Hypothalamus (tissue), 51 donors: ENCODE results near the gene RPL12.

Experiments
- DNase-seq, 51 donors: peaks; one replicate each; lab custom pipeline; 2025; lab: John Stamatoyannopoulos, UW

RPL12 gene

DNA sequence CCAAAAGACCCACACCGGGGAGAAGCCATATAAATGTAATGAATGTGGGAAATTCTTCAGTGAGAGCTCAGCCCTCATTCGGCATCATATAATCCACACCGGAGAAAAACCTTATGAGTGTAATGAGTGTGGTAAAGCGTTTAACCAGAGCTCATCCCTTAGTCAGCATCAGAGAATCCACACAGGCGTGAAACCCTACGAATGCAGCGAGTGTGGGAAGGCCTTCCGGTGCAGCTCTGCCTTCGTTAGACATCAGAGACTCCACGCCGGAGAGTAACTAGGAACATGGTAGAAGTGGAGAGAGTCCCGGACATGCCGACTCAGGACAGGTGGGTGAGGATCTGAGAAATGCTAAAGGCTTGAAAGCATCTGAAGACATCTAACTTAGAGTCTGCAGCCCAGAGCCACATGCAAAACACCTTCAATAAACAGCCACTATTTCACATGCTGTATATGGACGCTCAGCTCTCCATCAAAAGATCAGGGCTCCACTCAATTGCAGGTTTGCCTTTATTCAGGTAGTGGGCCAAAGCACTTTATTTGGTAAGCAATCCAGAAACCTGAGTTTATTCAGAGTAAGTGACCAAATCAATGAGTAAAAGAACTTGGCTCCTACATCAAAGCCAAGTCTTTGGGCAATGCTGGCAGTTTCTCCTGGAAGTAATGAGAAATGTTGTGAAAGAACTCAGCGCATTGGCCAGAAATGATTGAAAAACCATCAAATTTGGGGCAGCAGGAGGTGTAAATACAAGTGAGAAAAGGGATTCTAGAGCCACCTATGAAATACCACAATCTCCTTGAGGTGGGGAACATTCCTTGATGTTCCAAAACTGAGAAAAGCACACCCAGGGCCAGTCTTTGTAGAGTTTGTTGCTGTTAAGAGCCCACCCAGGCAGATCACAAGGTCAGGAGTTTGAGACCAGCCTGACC, 6.0 kb downstream of the RPL12 start:
- no peak for DNase-seq

DNA sequence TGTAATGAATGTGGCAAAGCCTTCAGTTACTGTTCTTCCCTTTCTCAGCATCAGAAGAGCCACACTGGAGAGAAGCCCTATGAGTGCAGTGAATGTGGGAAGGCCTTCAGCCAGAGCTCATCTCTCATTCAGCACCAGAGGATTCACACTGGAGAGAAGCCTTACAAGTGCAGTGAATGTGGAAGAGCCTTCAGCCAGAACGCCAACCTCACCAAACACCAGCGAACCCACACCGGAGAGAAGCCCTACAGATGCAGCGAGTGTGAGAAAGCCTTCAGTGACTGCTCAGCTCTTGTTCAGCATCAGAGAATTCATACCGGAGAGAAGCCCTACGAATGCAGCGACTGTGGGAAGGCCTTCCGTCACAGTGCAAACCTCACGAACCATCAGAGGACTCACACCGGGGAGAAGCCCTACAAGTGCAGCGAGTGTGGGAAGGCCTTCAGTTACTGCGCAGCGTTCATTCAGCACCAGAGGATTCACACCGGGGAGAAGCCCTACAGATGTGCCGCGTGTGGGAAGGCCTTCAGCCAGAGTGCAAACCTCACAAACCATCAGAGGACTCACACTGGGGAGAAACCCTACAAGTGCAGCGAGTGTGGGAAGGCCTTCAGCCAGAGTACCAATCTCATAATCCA, 6.8 kb downstream of the RPL12 start:
- no peak for DNase-seq

DNA sequence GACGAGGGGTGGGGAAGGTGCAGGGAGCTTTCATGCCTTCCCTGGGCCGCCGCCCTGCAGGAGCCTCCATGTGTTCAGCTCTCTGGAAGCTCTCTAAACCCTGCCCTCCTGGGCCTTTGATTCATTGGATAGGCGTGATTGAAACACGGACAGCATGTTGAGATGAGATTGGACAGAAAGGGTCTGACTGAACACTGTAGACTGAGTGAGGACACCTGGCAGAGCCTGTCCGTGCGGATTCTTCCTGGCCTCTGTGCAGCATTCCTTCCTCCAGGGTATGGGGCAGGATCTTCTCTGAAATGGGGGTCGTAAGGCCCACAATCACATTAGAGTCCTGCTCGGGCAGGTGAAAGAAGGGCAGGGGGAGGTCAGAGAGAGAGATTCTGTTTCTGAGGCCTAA, 12.8 kb downstream of the RPL12 start:
- DNase-seq, result no peak

DNA sequence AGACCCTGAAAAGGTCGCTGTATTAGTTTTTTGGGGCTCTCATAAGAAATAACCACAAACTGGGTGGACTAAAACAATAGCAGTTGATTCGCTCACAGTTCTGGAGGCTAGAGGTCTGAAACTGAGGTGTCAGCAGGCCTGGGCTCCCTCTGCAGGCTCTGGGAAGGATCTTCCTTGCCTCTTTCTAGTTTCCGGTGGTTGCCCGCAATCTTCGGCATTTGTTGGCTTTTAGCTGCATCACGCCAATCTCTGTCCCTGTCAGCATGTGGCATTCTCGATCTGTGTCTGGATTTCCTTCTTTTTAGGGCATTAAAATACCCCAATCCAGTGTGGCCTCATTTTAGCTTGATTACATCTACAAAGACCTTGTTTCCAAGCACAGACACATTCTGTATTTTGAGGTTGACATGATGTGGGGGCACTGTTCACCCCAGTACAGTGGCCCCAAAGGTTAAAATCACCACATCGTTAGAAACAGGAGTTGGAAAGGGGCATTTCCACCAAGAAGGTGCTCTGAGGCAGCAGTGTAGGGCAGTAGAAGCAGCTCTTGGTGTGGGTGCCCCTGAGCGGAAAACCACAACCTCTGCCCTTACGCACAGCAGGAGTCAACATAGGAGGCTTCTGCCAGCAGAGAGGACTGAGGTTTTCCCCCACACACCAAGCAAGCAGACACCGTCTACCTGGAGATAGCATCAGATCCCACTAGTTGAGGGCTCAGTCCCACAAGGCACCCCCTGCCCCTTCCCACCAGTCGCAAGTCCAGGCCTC, 13.5 kb downstream of the RPL12 start:
- DNase-seq, result no peak

DNA sequence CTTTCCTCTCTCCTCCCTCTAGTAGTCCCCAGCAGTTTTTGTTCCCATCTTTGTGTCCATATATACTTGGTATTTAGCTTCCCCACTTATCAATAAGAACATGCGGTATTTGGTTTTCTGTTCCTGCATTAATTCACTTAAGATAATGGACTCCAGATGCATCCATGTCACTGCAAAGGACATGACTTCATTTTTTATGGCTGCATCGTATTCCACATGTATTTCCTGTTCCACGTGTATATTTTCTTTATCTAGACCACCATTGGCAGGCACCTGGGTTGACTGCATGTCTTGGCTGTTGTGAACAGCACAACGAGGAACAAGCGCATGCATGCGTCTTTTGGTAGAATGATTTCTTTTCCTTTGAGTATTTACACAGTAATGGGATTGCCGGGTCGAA, 20.8 kb downstream of the RPL12 start:
- no peak for DNase-seq

DNA sequence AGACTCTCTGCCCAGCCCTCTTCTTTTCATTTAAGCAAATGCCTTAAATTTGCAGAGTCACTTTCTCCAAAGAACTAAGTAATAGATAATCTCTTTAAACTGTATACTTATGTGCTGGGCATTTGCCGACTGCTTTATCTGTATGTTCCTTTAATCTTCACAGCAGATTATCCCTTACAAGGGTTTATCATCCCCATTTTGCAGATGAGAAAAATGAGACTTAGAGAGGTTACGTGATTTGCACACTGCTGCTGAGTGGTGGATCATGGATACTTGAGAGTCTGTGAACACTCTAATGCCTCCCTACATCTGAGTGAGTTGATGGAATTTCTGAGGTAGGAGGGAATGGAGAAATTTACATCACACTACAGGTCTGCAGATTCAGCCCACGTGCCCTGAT, 22.9 kb downstream of the RPL12 start:
- no peak for DNase-seq

DNA sequence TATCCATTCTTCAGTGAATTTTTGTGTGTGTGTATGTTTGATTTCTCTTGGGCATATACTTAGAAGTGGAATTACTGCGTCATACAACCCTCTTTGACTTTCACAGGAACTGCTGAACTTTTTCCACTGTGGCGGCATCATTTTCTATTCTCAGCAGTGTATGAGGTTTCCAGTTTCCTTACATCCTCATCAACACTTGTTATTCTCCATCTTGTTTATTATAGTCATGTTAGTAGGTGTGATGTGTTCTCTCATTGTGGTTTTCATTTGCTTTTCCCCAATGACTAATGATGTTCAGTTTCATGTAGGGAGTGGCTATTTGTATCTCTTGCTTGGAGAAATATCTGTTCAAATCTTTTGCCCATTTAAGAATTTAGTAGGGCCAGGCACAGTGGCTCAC, 24.4 kb downstream of the RPL12 start:
- DNase-seq, result no peak

DNA sequence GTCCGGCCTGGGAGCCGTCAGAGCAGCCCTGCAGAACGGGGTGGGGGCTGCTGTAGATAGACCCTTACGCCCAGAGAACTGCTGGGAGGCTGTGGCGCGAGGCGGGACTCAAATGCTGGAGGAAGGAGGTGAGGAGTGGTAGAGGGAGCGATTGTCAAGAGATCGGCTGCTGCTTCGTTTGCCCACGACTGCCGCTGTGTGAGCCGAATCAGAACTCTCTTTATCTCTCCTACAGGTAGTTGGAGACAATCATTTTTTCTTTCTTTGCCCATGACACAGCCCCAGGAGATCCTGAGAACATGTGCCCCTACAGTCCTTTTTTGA, 26.6 kb downstream of the RPL12 start:
- DNase-seq, result peak in 2 of 51 donors; percentile 54 to 76

DNA sequence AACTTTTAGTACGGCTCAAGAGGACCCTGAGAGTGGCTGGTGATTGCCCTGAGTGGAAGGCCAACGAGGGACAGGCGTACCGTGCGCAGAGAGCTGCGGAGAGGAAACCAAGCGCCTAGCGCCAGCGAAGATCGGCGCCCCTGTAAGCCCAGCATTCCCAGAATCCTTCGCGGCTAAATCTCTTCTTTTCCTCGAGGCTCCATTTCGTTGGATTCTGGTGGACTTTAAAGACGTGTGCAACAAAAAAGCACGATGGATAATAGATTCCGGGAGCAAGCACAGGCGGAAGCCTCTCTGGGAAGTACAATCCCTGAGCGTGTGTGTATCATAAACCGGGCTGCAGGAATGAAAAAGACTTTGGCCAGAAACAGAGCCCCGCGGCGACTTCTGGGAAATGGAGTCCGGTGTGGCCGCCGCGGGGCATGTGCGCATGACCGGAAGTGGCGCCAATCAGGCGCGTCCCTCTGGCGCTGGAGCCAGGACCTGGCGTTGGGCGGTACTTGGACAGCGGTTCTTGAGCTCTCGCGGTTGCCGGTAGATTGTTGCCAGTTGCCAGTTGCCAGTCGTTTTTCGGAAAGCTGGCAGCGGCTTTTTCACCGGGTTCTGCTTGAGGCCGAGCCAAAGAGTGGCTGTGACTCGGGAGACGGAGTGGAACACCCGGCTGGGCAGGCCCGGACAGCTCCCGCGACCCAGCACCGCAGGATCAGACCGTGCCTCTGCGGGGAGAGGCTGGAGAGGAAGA, 27.1 kb downstream of the RPL12 start, which contains the start of gene ZNF79:
Gene ZNF79, plus strand, starts transcription at position 449 of the 742 bp plus-strand sequence. CDS start 406 bp downstream, outside the sequence.
- DNase-seq, result peak; percentile 70 to 96 (median 88)

DNA sequence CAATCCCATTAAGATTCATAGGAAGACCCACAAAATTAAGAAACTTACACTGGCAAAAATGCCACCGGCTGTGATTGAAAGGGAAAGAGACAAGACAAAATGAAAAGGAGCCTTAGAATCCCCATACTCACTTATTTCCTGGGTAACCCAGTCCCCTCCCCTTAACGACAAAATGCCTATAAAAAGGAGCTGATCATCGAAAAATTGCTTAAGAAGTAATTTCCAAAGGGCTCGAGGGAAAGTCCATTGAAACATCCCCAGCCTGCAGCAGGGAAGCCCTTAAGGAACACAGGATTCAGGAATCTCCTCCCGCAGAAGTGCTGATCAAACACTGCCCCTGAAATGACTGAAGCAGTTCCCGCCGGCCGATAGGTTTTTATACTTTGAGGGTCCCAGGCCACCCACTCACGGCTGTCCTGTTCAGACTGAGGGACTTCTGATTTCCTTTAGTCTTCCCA, 27.7 kb downstream of the RPL12 start:
- DNase-seq, result peak in 2 of 51 donors; percentile 40 to 50

DNA sequence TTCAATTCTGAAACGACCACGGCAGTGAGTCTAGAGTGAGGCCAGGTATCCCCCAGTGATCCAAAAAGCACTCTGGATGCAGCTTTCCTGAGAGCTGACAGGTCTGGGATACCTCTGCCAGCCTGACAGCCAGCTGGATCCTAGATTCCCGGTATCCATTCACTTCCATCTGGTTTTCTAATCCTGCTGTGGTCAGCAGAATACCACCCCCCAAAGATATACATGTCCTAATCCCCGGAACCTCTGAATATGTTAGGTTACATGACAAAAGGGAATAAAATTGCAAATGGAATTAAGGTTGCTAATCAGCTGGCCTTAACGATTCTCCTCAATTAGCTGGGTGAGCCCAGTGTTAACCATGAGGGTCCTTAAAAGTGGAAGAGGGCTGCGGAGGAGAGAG, 28.4 kb downstream of the RPL12 start:
- no peak for DNase-seq

DNA sequence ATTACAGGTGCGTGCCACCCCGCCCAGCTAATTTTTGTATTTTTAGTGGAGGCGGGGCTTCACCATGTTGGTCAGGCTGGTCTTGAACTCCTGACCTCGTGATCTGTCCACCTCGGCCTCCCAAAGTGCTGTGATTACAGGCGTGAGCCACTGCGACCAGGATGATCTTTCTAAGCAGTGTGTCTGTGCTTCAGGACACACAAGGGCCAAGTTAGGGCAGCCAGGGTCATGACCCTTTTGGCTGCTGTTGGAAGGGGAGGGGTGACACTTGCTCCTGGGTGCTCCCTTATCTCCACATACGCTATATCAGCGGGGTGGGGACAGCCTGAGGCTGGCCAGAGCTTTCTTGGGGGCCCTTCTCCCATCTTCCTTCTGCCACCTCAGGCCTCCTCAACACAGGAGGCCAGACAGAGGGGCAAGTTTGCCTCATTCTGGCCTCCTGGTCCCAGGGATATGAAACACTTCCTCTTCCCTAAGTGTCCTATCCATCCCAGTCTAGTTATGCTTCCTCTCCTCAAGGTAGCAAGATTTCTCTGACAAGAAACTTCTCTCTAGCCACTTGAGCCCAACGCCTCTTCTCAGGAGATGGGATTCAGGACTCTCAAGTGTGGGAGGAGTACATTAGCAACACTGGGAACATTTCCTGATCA, 28.9 kb downstream of the RPL12 start:
- DNase-seq, result no peak

DNA sequence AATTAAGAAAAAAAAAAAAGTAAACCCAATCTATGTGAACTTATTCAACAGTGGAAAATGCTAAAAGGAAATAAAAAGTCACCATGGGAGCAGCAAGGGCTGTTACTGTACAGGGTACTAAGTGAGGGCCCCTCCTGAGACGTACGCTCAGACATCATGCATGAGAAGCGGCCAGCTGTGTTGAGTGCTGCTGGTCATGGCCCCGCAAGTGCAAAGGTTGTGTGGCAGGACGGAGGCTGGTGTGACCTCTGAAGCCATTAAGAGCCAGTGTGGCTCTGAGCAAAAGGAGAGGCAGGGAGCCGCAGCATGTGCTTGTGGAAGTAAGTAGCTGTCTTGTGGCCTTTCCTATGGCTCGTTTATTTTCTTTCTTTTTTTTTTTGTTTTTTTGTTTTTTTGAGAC, 30.1 kb downstream of the RPL12 start:
- no peak for DNase-seq

DNA sequence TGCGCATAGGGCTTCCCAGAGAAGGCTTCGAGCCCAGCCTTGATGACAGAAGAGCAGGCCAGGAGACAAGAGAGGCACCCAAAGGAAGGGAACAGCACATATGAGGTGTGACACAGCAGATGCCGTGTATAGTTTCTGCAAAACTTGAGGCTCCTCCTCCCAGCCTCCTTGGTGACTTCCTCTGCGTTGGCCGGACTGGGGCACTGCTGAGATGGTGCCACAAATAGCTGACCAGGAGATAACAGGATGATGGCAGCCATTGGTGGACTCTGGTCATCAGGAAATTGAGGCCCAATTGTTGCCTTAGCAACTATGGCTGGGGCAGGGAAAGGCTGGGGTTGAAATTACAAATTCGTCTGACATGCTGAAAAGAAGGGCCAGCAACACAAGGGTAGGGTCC, 31.9 kb downstream of the RPL12 start:
- DNase-seq, result no peak

DNA sequence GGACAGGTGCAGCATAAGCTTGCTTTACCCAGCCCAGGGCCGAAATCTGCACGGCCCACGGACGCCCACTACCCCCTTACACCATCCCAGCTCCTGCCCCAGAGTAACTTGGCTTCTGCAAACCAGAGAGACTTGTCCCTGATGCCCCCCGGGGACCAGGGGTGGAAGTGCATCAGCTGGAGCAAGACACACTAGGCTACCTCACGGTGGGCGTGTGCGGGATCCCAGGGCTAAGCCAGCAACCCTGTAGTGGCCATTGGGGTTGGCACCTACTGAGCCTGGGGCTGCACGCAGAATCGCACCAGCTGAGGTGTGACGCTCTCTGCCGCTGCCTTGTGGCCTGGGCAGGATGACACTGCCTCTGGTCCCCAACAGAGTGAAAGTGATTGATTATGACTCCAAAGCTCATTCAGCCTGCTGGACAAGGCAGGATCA, 33.2 kb downstream of the RPL12 start:
- peak in 1 of 51 donors; percentile 6 for DNase-seq

DNA sequence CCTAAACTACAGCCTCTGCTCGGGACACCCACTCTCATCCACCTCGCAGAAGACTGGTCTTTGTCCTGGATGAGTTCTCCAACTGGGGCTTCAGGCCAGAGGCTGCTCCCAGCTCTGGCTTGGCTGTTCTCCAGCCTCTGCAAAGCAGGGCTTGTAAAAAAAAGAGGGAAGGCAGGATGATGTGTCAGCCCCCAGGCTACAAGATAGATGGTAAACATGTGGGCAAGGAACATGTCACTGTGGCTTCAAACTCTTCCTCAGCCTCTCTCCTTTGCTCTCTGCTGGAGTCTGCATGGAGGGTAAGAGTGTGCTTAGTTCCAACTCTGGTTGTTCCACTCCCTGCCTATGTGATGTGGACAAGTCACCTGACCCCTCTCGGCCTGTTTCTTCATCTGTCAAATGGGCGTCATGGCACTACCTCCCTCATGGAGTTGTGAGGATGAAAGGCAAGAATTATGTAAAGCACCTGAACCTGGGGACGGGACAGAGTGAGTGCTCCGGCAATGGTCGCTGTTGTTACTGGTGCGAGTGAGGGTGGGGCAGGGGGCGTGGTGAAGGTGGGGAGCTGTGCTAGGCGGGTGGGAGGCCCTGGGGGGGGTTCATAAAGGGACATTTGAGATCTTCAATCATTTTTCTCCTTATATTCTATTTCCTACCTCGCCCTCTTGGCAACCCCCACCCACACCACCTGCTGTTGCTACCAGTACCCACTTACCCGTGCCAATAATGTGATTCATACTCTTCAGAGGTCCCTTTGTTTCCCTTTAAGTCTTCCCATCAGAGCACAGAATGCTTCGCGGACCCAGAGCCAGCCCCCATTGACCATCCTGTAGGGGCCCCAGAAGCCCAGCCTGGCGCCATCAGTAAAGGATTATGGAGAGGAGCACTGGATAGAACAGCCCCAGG, 33.8 kb downstream of the RPL12 start:
- DNase-seq, result peak in 1 of 51 donors; percentile 6

DNA sequence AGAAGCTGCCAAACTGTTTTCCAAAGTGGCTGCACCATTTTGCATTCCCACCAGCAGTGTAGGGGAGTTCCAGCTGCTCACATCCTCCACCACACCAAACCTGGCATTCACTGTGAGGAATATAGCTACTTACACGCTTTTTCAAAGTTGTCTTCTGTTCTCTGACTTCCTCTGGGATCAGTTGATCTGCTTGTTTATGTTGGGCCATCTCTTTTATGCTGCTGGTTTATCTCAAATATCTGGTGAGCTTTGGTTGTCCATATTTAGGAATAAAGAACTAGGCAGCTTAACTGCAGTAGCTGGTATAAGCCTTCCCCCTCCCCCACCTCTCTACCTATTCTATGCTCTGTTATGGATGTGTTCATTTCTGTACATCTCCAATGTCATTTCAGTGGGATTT, 35.5 kb downstream of the RPL12 start:
- DNase-seq, result no peak

DNA sequence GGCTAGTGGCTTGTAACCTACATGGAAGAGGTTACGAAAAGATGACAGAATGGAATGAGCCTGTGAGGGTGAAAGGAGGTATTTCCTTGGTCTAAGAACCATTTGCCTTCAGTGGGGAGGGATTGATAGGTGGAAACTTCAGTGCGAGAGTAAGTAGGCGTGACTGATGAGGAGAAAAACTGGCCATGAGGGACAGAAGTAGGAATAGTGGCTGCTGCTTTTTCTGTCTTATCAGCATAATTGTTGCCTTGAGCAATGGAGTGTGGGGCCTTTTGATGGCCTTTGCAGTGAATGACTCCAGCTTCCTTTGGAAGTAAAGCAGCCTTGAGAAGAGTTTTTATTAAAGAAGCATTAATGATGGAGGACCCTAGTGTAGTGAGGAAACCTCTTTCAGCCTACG, 36.1 kb downstream of the RPL12 start:
- no peak for DNase-seq

DNA sequence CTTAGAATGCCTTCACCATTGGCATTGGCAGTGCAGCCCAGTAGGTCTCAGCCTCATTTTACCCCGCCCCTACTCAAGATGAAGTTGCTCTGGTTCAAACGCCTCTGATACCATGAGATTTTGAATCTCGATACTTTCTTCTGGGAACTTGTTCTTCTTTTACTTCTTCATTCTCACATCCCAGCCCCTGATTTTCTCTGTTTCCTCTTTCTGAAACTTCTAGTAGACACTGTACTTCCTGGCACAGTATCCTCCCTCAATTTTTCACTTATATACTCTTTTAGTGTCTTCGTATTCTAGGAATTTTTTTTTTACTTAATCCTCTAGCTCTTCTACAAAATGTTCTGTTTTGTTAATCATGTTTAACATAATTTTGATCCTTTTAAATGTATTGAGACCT, 40.1 kb downstream of the RPL12 start:
- DNase-seq, result no peak
